K562 (cell line): Measurements from ENCODE around the gene CERS5. TPM values are rescaled to one million over a fixed set of nuclear protein-coding genes. Genes with fewer than 3 reads are reported as not detected.

Experiments
- ATAC-seq: fragments of 200-7000 bp; cut with Tn5 transposase; 3 replicates; pipeline ENCODE4 v1.9.1; 2020; ENCODE audit warnings: moderate library complexity
- BruUV-seq: library from RNA; stranded (reverse); fragments of 400-500 nt; replicated peaks from 2 replicates; lab custom pipeline; 2021; lab: Mats Ljungman, UMichigan
- CTCF ChIA-PET: fragments of 300-600 bp; formaldehyde crosslinking; extraction: SDS; loops from one replicate; lab custom pipeline; 2021; ENCODE audit warnings: low intra/inter-chr PET ratio; lab: Yijun Ruan, JAX
- POLR2A ChIA-PET: fragments of 300-600, 350-650 bp; sonication (Branson Sonifier 250); formaldehyde crosslinking; extraction: SDS; loops from one replicate; lab custom pipeline; 2021; ENCODE audit warnings: antibody characterized with exemption, inconsistent platforms; lab: Yijun Ruan, JAX
- DNase-seq, 4 experiments: peaks; one replicate each; pipeline versions ENCODE4 v3.0.0 to v3.0.0-alpha.2; 2011 to 2018; ENCODE audit warnings: low spot score in 3 of 4, mixed read lengths in 3 of 4; ENCODE audit errors: extremely low read depth in 1 of 4
- FAIRE-seq: peaks from 2 replicates; lab custom pipeline; 2011; peaks lifted over from hg19 to GRCh38; lab: Jason Lieb, UNC
- H2AFZ ChIP-seq: 2 replicates; pipeline ENCODE4 v1.6.0; 2011; ENCODE audit warnings: low read depth, low read length, control low read depth, inconsistent platforms
- H3K27ac ChIP-seq: fragments of 200-600 bp; 3 replicates; pipeline ENCODE4 v1.8.0; 2011; ENCODE audit warnings: low read depth, mild to moderate bottlenecking, control low read depth, inconsistent platforms, low read length, moderate library complexity, mixed read lengths; ENCODE audit errors: extremely low read depth
- H3K27me3 ChIP-seq, 2 experiments: fragments of 300-600 bp in 1 of 2; 2 replicates in 1 of 2; 3 replicates in 1 of 2; pipeline versions ENCODE4 v1.6.0 to v1.8.0; 2011; ENCODE audit warnings: inconsistent platforms in 2 of 2, low read length in 2 of 2, mild to moderate bottlenecking in 1 of 2, mixed read lengths in 1 of 2, moderate library complexity in 1 of 2; ENCODE audit not compliant: control insufficient read depth in 2 of 2, insufficient read depth in 2 of 2
- H3K36me3 ChIP-seq: fragments of 300-600 bp; 3 replicates; pipeline ENCODE4 v1.8.0; 2011; ENCODE audit warnings: mild to moderate bottlenecking, low read length, inconsistent platforms; ENCODE audit not compliant: control insufficient read depth, insufficient read depth
- H3K4me1 ChIP-seq, 2 experiments: fragments of 200-600 bp in 1 of 2; replicated peaks in 1 of 2; 2 replicates in 1 of 2; 3 replicates in 1 of 2; pipeline versions ENCODE4 v1.5.1 to v1.8.0; 2011; ENCODE audit warnings: inconsistent platforms in 2 of 2, low read length in 2 of 2, mild to moderate bottlenecking in 1 of 2, mixed read lengths in 1 of 2, moderate library complexity in 1 of 2; ENCODE audit not compliant: control insufficient read depth in 2 of 2, insufficient read depth in 2 of 2
- H3K4me2 ChIP-seq: 2 replicates; pipeline ENCODE4 v1.6.1; 2011; ENCODE audit warnings: low read length, control low read depth, inconsistent platforms, mixed read lengths; ENCODE audit not compliant: insufficient read depth
- H3K4me3 ChIP-seq: fragments of 200-600 bp; sonication (generic), shearing (Covaris generic); 2 replicates; pipeline ENCODE4 v1.5.1; 2016; ENCODE audit warnings: control low read depth, inconsistent platforms
- H3K79me2 ChIP-seq: fragments of 200-600 bp; 3 replicates; pipeline ENCODE4 v1.8.0; 2011; ENCODE audit warnings: low read length, inconsistent platforms; ENCODE audit not compliant: control insufficient read depth, insufficient read depth
- H3K9ac ChIP-seq, 2 experiments: 2 replicates each; pipeline versions ENCODE4 v1.6.0 to v1.6.1; 2011; ENCODE audit warnings: low read depth in 2 of 2, low read length in 2 of 2, control low read depth in 1 of 2, inconsistent platforms in 1 of 2, mild to moderate bottlenecking in 1 of 2, mixed read lengths in 1 of 2; ENCODE audit not compliant: insufficient read depth in 1 of 2
- H3K9me1 ChIP-seq: one replicate; pipeline ENCODE4 v1.6.0; 2011; ENCODE audit warnings: inconsistent platforms, mild to moderate bottlenecking, low read length, moderate library complexity; ENCODE audit not compliant: control insufficient read depth, insufficient read depth
- H3K9me3 ChIP-seq: replicated peaks from 2 replicates; pipeline ENCODE4 v1.5.1; 2011; ENCODE audit warnings: low read depth, low read length, inconsistent platforms; ENCODE audit not compliant: control insufficient read depth, insufficient read depth
- H4K20me1 ChIP-seq: replicated peaks from 2 replicates; pipeline ENCODE4 v1.6.1; 2011; ENCODE audit warnings: low read length, inconsistent platforms, mixed read lengths; ENCODE audit not compliant: control insufficient read depth, insufficient read depth
- FOXO4 ChIP-seq: fragments of 450-650 bp; formaldehyde crosslinking; IDR thresholded peaks from 2 replicates; pipeline ENCODE4 v1.4.0; 2020; ENCODE audit warnings: mild to moderate bottlenecking, moderate library complexity
- HOMEZ ChIP-seq: fragments of 250-450 bp; sonication (Bioruptor Pico); IDR thresholded peaks from 2 replicates; pipeline ENCODE4 v1.4.0; 2020; ENCODE audit warnings: mild to moderate bottlenecking, moderate library complexity
- RBM22 ChIP-seq: fragments of 200-400 bp; formaldehyde crosslinking; IDR thresholded peaks from 2 replicates; pipeline ENCODE4 v1.6.1; 2018; ENCODE audit warnings: low read length, low read depth; ENCODE audit not compliant: poor library complexity, severe bottlenecking
- WGBS: fragments of 100-300 bp; shearing (Covaris generic); methylation state at CpG from one replicate; pipeline ENCODE4 v1.1.6; 2016; ENCODE audit warnings: low coverage, mixed read lengths; ENCODE audit not compliant: insufficient coverage; ENCODE audit errors: missing lambda C conversion rate; 5-methylcytosine and 5-hydroxymethylcytosine counted together
- in situ Hi-C: fragments of 300-500 bp; cut with MboI; formaldehyde crosslinking; loops from 4 replicates; pipeline ENCODE4 v1.15.0; 2018; ENCODE audit warnings: inconsistent platforms, mixed read lengths
- intact Hi-C: fragments of 100-400 bp; cut with micrococcal nuclease; formaldehyde crosslinking; loops from 2 replicates; pipeline ENCODE4 v1.14.2; 2022
- polyA plus RNA-seq, 8 experiments: library from polyadenylated mRNA; depleted of rRNA in 4 of 8; stranded (reverse) in 5 of 8; unstranded in 3 of 8; fragments of >200 nt; fragmentation: Nextera tagmentation in 2 of 8; fragmentation: Illumina TruSeq in 1 of 8; extraction: Ambion mirVana in 2 of 8; extraction: Trizol in 1 of 8; gene quantifications; 2 replicates each; pipeline versions ENCODE4 v1.2.1 to v1.2.3, GENCODE V29; 2011 to 2014; ENCODE audit warnings: inconsistent platforms in 1 of 8, missing spikeins in 1 of 8
- total RNA-seq, 7 experiments: library from RNA; depleted of rRNA in 6 of 7; stranded (reverse); fragments of >200 nt in 6 of 7; fragmentation: Illumina TruSeq in 2 of 7; extraction: Trizol in 2 of 7; gene quantifications; 2 replicates each; pipeline versions ENCODE4 v1.2.1 to v1.2.3, GENCODE V29; 2011 to 2021; ENCODE audit warnings: low replicate concordance in 1 of 7

The CERS5 gene
- total and polyA plus RNA-seq, 9 of the 15 experiments (the other 6 are each of a cell fraction or from before 2014, with no cell fraction given), result 6.1 to 47.5 (median 17.8) TPM

- no peak for FAIRE-seq
- 83% methylated on average over 5 of the region's 5 CpGs for WGBS
- Histone ChIP-seq H3K27ac (no peak overlapping the region), H3K4me2 (no peak overlapping the region), H3K4me3 (no peak overlapping the region), H3K27me3 (no peaks in the 10 kb centered on the region), H3K9me3 (no peaks in the 10 kb centered on the region), H3K4me1 (0 out of 5 replicates have a peak, but pooled peaks cover 0 to 1% of the 10 kb centered on the region in 2 experiments), H2AFZ (no peak overlapping the region)
- ChIA-PET CTCF (interaction anchor here (3.8 kb wide), 1 partner anchor 130 kb away, joined by 44 read pairs; no protein-coding TSS in a partner anchor), POLR2A (interaction anchor here (1.4 kb wide), 1 partner anchor 133 kb away, joined by 3 read pairs; no protein-coding TSS in a partner anchor)
- in situ Hi-C loops, result no loop called here
- BruUV-seq, result no TSS peak
- intact Hi-C loops, result no loop called here
- TF ChIP-seq RBM22, result no peak
- TF ChIP-seq FOXO4 (CRISPR knock-in tag), result no peak
- TF ChIP-seq HOMEZ (CRISPR knock-in tag), result no peak
- TF ChIP-seq, all 486 proteins: peak for 0
- ATAC-seq, result no peak
- Histone ChIP-seq H3K36me3 (peaks cover 9% of the 10 kb centered on the region; the same call in 2 of the 3 replicates), H3K9me1 (no peaks in the 10 kb centered on the region), H3K79me2 (no peaks in the 10 kb centered on the region), H4K20me1 (no peaks in the 10 kb centered on the region), H3K9ac (no peak overlapping the region)
- DNase-seq, result no peak
These were observed 17.1 kb upstream of the CERS5 start for GRCh38 chr12:50184261-50184660.
